ENCODE results near the gene KRTAP5-1.
"Not testable (repeated sequence)": the region's sequence is repeated elsewhere in the genome, so short reads cannot be mapped to it uniquely, and the experiment has no call there.

GRCh38 chr11:1607156-1607845 lies 22.2 kb upstream of the KRTAP5-1 start:
- TF ChIP-seq CTCF (IDR thresholded peaks at IDR 0.05); POLR2A (IDR thresholded peaks at IDR 0.05); POLR2AphosphoS5 (IDR thresholded peaks at IDR 0.05; ENCODE audit: insufficient read depth in 1 of 2, low read depth in 1 of 2): not testable (repeated sequence)
